GM20431 (cell line): ENCODE data around the gene CDH13.

Experiments
- in situ Hi-C: fragments of 300-500 bp; cut with MseI, MboI; formaldehyde crosslinking; loops from one replicate; pipeline ENCODE4 v1.15.0; 2020; ENCODE audit warnings: low sequenced_read_pairs; ENCODE audit not compliant: unreplicated experiment

Gene CDH13

DNA sequence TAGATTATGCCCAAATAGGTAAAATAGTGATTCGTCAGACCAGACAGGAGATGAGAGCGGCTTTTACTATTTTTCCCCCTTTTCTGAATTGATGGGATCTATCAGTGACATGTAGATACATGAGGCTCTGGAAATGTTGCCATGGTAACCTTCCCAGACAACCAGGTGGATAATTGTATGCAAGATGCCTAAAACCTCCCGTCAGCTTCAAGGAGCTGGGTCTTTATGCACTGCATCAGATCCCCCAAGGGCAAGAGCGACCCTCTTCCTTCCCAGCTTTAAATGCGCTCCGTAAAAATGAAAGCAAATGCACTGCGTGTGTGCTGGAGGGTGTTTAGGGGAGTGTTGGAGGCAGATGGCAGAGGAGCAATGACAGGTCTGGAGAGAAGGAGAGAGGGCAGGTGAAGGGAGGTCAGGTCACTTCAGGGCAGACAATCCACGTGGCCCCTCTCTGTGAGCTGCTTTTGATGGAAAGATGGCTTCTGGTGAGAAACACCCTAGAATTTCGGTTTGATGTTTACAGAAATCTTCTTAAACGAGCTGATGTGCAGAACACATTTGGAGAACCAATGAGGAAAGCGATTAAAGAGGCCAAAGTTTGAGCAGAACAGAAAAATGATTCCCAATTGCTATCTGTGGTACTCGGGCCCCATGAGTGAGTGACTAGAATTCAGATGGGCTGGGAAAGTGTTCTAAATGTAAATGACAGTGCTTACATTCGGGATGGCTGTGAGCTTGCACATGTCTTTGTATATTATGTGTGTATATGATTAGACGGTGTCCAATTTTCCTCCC, 719.3 kb downstream of the CDH13 start:
- in situ Hi-C loops = no loop called here

DNA sequence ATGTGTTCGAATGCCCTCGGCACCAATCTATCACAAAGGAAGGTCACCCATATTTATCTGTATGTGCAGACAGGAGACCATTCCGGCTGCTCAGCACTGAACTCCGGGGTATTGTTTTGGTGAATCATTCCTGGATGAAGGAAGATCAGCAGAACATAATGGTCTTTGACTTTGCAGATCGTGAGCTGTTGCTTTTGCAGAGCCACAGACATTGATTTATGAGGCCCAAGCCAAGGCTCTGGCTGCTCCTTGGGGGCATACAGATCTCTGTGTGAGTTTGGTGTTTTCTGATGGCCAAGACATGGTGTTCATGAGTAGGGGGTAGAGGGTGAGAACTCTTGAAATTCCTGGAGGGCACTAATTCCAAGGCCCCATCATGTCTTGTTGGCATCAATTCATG, 722.2 kb downstream of the CDH13 start:
- in situ Hi-C loops = no loop called here

DNA sequence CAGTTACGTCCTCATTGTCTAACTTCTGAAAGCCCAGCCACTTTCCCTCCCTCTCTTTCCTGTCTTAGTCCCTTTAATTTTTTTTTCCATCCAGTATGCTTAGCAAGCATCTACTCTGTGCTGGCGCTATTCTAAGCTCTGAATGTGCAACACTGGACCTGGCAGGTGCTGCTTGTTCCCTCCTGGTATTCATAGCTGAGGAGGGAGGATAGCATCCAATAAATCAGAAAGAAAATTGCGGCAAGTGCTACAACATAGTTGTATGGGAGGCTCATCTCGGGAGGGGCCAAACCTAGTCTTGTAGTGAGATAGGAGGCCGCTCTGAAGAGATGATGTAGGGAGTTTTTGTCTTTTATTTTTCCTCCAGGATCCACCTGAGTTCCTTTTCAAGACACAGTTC, 723.7 kb downstream of the CDH13 start:
- in situ Hi-C loops = no loop called here

DNA sequence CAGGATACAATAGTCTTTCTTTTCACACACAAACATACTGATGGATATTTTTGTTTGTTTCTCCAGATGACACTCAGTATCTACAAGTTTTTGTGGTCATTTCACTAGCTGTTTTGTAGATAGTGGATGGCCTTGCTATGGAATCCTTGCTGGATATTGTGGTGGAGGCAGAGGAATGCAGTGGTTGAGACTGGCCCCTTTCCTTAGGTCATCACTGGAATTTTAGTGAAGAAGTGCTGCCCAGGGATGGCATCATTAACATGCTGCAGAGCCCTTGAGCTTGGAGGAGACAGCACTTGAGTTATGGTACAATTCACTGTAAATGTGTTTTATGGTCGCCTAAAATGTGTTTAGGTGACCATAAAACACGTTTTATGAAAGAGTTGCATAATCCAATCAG, 725.1 kb downstream of the CDH13 start:
- in situ Hi-C loops = no loop called here

DNA sequence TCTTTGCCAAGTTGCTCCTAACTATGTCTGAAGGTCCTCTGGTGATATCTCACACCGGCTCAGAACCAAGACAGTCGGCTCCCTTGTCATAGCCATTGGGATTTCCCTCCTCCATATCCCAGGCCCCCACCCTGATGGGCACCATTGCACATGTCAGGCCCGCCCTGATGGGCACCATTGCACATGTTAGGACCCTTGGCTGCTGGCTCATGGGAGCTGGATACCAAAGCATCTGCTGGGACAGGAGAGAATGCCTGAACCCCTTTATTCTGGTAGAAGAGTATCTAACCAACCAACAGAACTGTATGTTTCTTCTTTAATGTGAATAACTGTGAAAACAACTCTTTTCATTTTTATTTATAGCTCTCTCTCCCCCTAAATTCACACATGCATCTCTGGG, 726.5 kb downstream of the CDH13 start:
- in situ Hi-C loops = no loop called here

DNA sequence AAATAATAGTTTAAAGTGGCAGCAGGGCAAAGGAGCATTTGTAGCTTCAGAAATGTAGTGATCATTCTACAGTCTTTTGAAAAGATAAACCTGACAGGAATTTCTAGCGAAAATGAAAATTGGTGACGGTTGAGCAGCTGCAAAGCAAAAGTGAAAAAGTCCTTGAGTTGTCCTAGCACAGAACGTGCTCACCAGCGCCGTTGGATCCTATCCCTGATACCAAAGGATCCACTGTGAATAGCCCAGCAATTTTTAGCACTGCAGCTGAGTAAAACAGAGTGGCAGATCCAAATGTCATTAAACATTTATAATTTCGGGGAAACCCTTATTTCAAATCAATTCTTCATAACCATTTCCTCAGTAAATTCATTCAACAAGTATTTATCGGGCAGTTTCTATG, 727.2 kb downstream of the CDH13 start:
- in situ Hi-C loops = no loop called here

DNA sequence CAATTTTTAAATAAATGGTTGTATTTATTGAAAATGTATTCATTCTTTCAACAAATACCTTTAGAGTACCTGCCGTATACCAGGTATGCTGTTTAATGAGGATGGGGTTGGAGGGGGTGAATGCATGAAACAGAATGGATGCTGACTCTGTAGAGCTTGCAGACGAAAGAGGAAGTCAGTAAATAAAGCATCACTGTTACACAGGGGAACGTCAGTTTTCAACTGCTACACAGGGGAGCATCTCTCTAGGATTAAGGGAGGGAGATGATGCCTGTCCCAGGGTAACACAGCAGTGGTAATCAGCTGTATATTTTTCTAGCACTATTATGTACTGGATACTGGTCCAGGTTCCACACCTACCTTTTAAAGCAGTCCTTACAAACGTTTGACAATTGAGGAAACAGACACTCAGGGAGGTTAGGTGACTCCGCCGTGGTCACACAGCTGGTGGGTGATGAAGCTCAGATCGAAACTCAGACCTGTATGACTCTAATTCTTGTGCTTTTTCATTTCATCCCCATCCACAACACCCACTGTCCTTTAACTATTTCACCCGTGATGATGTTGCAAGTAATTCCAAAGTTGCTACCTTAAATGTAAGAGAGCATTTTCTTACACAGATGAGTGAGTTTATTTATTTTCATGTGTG, 728.9 kb downstream of the CDH13 start:
- in situ Hi-C loops = no loop called here

DNA sequence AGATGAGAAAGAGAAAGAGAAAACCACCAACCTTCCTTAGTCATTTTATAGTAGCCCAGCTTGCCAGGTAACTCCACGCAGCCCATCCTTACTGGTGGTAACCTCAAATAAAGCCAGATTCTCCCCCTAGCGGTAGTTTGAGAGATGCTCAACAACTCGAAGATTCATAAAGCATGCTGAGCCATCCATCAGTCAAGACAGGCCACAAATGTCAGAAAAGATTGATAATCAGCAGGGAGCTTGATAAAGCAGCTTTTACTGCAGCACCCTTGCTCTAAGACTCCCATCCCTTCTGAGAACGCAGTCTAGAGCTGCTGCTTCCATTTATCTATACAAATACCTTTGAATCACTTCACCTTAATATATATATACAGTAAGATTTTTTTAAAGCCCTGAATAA, 729.5 kb downstream of the CDH13 start:
- in situ Hi-C loops = no loop called here

DNA sequence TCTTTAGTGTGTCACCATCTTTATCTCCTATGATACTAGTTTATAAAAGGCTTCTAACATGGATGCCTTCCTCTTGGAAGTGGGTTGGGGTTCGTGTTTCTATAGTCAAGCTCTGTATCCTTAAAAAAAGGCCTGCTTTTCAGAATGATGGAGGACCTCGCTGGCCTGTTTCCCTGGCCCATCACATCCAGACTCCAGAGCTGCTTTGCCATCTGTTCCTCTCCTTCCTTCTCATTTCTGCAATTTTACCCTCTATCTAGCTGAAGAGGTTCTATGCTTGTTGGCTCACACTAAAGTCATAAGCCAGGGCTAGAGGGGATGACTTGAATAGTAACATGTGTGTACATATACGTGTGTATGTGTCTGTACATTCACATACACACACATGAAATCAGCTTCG, 730.2 kb downstream of the CDH13 start:
- in situ Hi-C loops = no loop called here

DNA sequence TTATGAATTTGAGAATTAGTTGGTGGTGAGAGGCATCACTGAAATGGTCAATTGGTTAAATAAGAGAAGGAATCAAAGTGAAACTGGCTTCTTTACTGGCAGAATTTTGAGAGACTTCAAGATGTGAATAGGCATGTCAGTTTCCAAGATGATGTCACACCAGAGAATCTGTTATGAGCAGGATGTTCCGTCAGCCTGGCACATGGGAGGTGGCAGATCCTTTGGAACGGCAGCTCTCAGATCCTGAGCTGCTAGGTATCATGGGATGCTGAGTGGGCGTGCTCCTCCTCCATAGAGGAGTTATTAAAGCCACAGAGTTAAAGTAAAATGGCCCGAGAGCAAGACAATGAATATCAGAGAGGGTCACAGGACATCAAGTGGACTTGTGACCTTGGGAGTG, 736.8 kb downstream of the CDH13 start:
- in situ Hi-C loops = no loop called here

DNA sequence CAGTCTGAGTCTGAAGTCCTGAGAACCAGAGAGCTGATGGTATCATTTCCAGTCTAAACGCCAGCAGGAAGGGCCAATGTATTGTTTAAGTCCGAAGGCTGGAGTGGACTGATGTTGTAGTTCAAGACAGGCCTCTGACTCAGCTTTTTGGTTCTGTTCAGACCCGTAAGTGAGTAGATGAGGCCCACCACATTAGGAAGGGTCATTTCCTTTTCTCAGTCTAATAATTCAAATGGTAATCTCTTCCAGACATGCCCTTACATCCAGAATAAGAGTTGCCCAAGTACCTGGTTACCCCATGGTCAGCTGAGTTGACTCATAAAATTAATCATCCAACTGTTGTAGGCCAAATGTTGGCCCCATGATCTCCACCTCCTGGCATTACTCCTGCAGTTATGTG, 738.4 kb downstream of the CDH13 start:
- in situ Hi-C loops = no loop called here

DNA sequence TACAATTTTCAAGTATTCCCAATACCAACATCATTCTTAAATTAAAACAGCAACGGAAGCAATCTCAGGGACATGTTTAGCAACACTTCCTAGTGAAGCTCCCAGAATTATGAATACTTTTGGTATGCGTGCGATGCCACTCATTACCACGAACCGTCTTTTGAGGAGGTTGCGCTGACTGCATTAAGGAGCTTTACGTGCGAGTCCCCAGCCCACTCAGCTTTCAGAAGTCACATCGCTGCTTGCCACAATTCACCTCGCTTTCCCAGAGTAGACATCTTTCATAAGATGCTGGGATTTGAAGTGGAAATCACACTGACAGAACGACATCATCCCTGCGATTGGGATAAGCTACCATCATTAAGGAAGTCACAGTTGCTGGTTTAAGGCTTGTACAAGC, 739.5 kb downstream of the CDH13 start:
- in situ Hi-C loops = no loop called here

DNA sequence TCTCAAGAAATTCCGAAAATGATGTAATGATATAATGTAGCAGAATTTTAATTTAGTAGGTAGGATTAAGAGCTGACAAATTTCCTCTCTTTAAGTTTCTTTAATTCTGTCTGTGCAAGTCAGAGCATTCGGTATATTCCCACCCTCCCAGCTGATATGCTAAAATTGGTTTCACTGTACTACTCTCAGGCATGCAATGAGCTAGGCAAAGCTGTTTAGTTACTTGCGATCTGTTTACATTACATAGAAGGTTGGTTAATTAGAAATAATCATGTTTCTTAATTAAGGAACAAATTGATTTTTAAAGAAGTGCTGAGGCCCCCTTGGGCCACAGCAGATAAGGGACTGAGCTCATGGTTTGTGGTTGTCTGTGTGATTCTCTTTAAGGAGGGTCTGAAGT, 748.2 kb downstream of the CDH13 start:
- in situ Hi-C loops = no loop called here

DNA sequence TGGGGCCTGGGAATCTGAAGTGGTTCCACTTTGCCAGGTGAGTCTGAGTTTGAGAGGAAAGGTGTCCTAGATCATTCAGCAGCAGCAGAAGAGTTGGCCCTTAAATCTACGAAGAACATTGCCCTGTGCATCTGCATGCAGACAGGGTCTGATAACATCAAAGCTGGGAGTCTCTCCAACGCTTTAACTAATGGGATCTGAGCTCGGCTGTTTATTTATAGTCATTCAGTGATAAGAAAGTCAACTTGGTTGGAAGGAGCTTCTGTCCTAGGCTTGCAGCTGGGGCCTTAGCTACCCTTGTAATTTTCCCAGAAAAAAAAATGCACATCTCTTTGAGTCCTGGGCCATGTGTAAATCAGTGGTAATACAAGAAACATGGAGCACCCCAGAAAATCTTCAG, 763.0 kb downstream of the CDH13 start:
- in situ Hi-C loops = no loop called here

DNA sequence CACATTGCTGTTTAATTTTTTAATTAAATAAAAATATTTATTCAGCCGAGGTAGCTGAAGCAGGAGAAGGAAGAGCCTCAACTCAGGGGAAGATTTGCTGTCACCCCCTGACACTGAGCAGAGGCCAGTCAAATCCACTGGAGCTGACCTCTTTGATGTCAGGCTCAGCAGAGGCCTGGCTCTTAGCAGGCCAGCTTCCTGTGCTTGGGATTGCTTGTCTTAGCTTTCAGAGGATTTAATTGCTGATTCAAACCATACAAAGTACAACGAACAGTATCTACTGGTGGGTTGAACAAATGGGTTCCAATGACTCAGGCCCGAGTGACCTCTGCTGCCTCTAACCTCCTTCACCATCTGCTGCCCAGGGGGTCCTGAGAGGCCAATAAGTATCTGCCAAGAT, 764.0 kb downstream of the CDH13 start:
- in situ Hi-C loops = no loop called here

DNA sequence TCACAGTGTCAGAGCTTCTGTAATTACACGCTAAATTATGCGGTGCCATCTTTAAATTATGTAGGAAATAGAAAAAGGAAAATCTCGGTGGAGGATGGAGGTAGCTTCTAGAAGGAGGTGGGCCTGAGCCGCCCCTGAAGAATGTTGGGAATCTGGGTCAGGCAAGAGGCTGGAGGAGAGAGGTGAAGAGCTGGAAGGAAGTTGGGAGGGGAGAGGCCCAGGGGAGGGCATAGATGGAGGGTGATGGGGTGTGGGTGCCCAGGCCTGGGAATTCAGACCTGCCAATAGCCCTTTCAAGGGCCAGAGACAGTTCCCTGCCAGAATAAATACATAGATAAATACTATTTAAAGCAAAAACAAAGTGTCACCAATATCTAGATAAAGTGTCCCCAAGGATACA, 766.0 kb downstream of the CDH13 start:
- in situ Hi-C loops = no loop called here

DNA sequence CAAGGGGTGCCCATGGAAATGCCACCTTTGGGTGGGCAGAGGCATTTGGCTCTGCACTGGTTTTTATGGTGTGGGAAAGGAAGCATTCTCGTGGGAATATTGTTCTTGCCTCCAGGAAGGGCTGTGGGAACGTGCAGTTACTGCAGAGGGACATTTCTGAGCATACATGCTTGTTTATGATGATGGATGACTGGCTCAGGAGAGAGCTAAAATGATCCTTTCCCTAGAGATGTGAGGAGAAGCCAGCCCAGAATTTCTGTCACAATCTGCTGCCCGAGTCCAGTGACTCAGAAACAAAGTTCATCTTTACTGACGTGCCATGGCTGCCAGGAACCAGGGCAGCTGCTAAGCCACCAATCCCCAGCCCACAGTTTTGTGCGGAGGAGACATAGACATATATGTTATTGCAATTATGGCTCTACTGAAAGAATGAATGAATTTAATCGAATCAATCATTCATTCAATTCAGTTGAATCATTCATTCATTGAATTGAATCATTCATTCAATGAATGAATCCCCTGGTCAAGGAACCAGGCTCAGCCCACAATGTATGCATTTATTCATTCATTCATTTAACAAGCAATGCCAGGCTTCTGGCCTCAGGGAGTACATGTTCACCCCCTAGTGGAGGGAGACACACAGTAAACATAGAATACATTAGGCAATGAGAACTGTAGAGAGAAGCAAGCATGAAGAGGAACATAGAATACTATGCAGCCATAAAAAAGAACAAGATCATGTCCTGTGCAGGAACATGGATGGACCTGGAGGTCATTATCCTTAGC, 766.6 kb downstream of the CDH13 start:
- in situ Hi-C loops = no loop called here

DNA sequence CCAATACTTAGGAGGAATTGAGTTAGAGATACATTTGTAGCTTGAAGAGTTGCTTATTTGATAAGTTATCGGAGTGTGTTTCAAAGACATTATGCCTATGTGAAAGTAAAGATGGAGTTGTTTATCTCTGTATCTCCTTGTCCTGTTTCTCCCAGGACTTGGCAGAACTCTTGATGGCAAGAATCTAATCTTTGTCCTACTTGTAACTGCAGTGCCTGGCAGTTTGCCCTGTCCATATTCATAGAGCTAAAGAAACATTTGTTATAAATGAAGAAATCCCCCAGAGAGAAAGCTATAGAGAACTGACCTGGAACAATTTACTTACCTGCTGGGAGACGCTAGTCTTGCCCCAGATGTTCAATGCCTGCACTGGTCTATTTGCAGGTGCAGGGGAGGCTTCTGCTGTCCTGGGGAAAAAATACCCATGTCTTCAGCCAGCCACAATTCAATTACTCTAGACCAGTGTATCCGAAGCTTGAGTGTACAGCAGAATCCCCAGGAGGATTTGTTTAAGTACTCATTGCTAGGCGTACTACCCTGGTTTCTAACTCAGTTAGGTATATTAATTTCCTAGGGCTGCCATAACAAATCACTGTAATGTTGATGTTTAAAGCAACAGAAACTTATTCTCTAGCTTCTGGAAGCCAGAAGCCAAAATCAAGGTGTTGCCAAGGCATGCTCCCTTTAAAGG, 771.0 kb downstream of the CDH13 start:
- in situ Hi-C loops = no loop called here

DNA sequence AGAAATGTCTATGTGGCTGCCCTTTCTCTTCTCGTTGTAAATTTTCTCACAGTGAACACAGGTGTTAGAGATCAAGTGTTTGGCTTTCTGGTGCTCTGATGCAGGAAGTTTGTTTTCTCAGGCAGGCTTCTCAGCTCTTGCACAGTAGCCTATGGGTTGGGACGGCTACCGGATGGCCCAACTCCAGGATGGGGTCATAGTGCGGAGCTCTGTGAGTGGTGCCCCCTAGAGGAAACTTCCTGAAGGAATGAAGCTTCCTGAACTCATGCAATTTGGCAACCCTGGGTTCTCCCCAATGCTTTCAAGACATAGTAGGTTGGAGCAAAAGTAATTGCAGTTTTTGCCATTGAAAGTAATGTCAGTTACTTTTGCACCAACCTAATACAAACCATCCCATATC, 773.5 kb downstream of the CDH13 start:
- in situ Hi-C loops = no loop called here

DNA sequence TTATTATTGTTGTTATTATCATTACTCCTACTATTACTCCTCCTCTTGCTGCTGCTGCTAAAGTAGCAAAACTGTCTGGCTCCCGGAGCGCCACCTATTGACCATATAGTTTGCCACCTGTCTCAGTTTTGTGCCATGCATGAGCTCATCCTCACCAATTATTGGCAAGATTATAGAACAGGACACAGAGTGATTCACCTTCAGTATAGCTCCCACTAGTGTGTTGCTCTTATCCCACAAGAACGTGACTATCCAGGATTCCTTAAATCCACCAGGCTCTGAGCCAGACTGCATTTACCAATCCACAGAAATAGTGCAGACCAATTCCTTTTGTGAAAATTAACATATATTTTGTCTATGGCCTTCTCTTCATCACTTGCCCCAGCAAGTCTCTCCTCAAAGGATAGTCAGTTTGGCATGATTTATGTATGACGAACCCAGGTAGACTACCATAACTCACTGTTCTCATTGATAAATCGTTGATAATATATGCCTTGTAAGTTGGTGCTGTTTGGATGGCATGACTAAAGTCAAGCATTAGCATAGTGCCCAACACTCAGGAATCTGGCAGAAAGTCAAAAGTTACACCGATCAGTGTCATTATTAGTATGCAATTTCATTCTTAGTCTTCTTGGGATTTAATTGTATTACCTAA, 775.5 kb downstream of the CDH13 start:
- in situ Hi-C loops = no loop called here
